ENCODE data around the gene PPP1R12B.
"Not testable (repeated sequence)": the region's sequence is repeated elsewhere in the genome, so short reads cannot be mapped to it uniquely, and the experiment has no call there.

DNA sequence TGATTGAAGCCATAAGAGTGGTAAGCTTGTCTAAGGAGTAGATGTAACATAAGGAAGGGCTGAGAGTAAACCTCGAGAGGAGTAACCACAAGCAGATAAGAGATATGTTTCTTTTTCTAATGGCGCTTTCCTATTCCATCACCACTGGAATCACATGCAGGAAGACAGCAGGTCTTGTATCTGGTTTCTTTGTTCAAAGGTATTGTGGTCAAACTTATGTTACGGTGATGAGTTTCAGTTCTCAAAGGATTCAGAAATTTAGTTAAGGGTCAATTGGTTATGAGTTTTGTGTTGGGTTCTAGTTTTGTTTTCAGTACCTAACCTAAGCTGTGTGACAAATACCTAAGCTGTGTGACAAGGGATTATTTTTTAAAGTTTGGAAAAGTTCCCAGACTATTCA is 198.3 kb downstream of the PPP1R12B start:
- TF ChIP-seq, protein P1, sequence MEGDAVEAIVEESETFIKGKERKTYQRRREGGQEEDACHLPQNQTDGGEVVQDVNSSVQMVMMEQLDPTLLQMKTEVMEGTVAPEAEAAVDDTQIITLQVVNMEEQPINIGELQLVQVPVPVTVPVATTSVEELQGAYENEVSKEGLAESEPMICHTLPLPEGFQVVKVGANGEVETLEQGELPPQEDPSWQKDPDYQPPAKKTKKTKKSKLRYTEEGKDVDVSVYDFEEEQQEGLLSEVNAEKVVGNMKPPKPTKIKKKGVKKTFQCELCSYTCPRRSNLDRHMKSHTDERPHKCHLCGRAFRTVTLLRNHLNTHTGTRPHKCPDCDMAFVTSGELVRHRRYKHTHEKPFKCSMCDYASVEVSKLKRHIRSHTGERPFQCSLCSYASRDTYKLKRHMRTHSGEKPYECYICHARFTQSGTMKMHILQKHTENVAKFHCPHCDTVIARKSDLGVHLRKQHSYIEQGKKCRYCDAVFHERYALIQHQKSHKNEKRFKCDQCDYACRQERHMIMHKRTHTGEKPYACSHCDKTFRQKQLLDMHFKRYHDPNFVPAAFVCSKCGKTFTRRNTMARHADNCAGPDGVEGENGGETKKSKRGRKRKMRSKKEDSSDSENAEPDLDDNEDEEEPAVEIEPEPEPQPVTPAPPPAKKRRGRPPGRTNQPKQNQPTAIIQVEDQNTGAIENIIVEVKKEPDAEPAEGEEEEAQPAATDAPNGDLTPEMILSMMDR (conservative IDR thresholded peaks at IDR 0.05; ENCODE audit: low read length): not testable (repeated sequence)
- TF ChIP-seq EZH2phosphoT487 (IDR thresholded peaks at IDR 0.05; ENCODE audit: borderline replicate concordance, low read depth, low read length): not testable (repeated sequence)

Measured in OCI-LY7 (cell line).